ENCODE measurements around the gene EML4. TPM values are rescaled to one million over a fixed set of nuclear protein-coding genes. Genes with fewer than 3 reads are reported as not detected.

The EML4 gene
- total and polyA plus RNA-seq, 9 of the 15 experiments (the other 6 are each of a cell fraction or from before 2014, with no cell fraction given), result 14.7 to 48.3 (median 36.5) TPM

- Histone ChIP-seq H2AFZ (ENCODE audit: low read depth, low read length) (no peak overlapping the region), H3K9me3 (replicated peaks; ENCODE audit: control insufficient read depth, insufficient read depth, low read depth, low read length) (no peaks in the 10 kb centered on the region), H3K79me2 (ENCODE audit: control insufficient read depth, insufficient read depth, low read length) (no peaks in the 10 kb centered on the region), H3K27ac (ENCODE audit: extremely low read depth, low read depth, low read length) (no peak overlapping the region), H4K20me1 (replicated peaks; ENCODE audit: control insufficient read depth, insufficient read depth, low read length) (no peaks in the 10 kb centered on the region), H3K36me3 (ENCODE audit: control insufficient read depth, insufficient read depth, low read length) (no peaks in the 10 kb centered on the region), H3K9me1 (ENCODE audit: control insufficient read depth, insufficient read depth, low read length) (no peaks in the 10 kb centered on the region), H3K4me1 (replicated peaks in 1 of 2; ENCODE audit: control insufficient read depth in 2 of 2, insufficient read depth in 2 of 2, low read length in 2 of 2) (no peaks in the 10 kb centered on the region), H3K4me3 (no peak overlapping the region), H3K9ac (ENCODE audit: insufficient read depth in 1 of 2, low read depth in 2 of 2, low read length in 2 of 2) (no peak overlapping the region), H3K4me2 (ENCODE audit: insufficient read depth, low read length) (no peak overlapping the region), H3K27me3 (ENCODE audit: control insufficient read depth in 2 of 2, insufficient read depth in 2 of 2, low read length in 2 of 2) (peaks cover 8 to 17% of the 10 kb centered on the region in 2 experiments)
- intact Hi-C loops (cut with micrococcal nuclease), result no loop called here
- WGBS (ENCODE audit: insufficient coverage, low coverage, missing lambda C conversion rate), result 16% methylated on average over 4 of the region's 4 CpGs
- no peak for FAIRE-seq
- BruUV-seq (replicated peaks), result no TSS peak
- TF ChIP-seq SREBF1 (IDR thresholded peaks at IDR 0.05; ENCODE audit: borderline replicate concordance, low read depth, low read length), result no peak
- TF ChIP-seq REST (IDR thresholded peaks at IDR 0.05; ENCODE audit: borderline replicate concordance), result no peak
- TF ChIP-seq REST (CRISPR knock-in tag; IDR thresholded peaks at IDR 0.05; ENCODE audit: low read depth), result no peak
- no peak for TF ChIP-seq GTF2B (IDR thresholded peaks at IDR 0.05; ENCODE audit: extremely low read depth, insufficient read length)
- no peak for TF ChIP-seq CBX8 (IDR thresholded peaks at IDR 0.05; ENCODE audit: borderline replicate concordance, extremely low read depth, low read depth, low read length, poor library complexity, severe bottlenecking)
- no peak for TF ChIP-seq HNRNPLL (IDR thresholded peaks at IDR 0.05; ENCODE audit: low read depth, low read length, poor library complexity, severe bottlenecking)
- no peak for TF ChIP-seq PTRF (tag; IDR thresholded peaks at IDR 0.05)
- TF ChIP-seq RB1 (IDR thresholded peaks at IDR 0.05; ENCODE audit: low read depth), result no peak
- TF ChIP-seq PATZ1 (CRISPR knock-in tag; IDR thresholded peaks at IDR 0.05; ENCODE audit: borderline replicate concordance), result no peak
- no peak for TF ChIP-seq BHLHE40 (IDR thresholded peaks at IDR 0.05; ENCODE audit: low read length)
- no peak for TF ChIP-seq TRIM28 (IDR thresholded peaks at IDR 0.05)
- no peak for TF ChIP-seq HIVEP1 (CRISPR knock-in tag; IDR thresholded peaks at IDR 0.05)
- in situ Hi-C loops (cut with MboI), result no loop called here
- no peak for ATAC-seq
- no peak for DNase-seq (ENCODE audit: extremely low read depth in 1 of 4, low spot score in 3 of 4)
- POLR2A ChIA-PET, result no interaction called here
- CTCF ChIA-PET (ENCODE audit: low intra/inter-chr PET ratio), result no interaction called here
Observed at GRCh38 chr2:42153944-42154581, 15.1 kb upstream of the EML4 start.
